ENCODE measurements around the gene MFSD8.
"Not testable (repeated sequence)": the region's sequence is repeated elsewhere in the genome, so short reads cannot be mapped to it uniquely, and the experiment has no call there.

MFSD8 gene

GRCh38 chr4:127965062-127965802, at the start of gene MFSD8, which contains the start of gene ABHD18:
Gene MFSD8, minus strand, starts transcription at chr4:127965173. Its CDS starts 40 bp downstream, at chr4:127965133.
Gene ABHD18, plus strand, starts transcription at chr4:127965406. Its CDS starts 17,550 bp downstream, at chr4:127982956.
- Histone ChIP-seq H4K20me1 (ENCODE audit: insufficient read depth, low read length) (peaks cover 4% of the 10 kb centered on the region; the same call in 1 of the 2 replicates), H3K9ac (ENCODE audit: low read length) (peak within 1 kb of the TSS; percentile 87), H3K27ac (ENCODE audit: low read length) (peak within 1 kb of the TSS; percentile 74), H3K9me3 (ENCODE audit: insufficient read depth, low read length) (no peaks in the 10 kb centered on the region), H3K4me1 (ENCODE audit: low read length) (peaks cover 16% of the 10 kb centered on the region), H3K36me3 (replicated peaks; ENCODE audit: low read depth, low read length) (no peaks in the 10 kb centered on the region), H3K27me3 (ENCODE audit: low read depth, low read length) (no peaks in the 10 kb centered on the region), H3K79me2 (ENCODE audit: low read length) (peaks cover 75% of the 10 kb centered on the region), H3K4me2 (ENCODE audit: low read length) (peak within 1 kb of the TSS; percentile 79), H3K4me3 (ENCODE audit: low read length) (peak within 1 kb of the TSS; percentile 85), H2AFZ (ENCODE audit: low read depth, low read length) (peak within 1 kb of the TSS; percentile 88)
- TF ChIP-seq EZH2phosphoT487 (IDR thresholded peaks at IDR 0.05; ENCODE audit: low read depth): no peak
- peak; percentile 28 for TF ChIP-seq CTCF (IDR thresholded peaks at IDR 0.05; ENCODE audit: low read depth, low read length)

GRCh38 chr4:128009428-128009827, 44.5 kb upstream of the MFSD8 start:
- Histone ChIP-seq H3K9ac (ENCODE audit: low read length) (no peak overlapping the region), H3K79me2 (ENCODE audit: low read length) (no peaks in the 10 kb centered on the region), H4K20me1 (ENCODE audit: insufficient read depth, low read length) (no peaks in the 10 kb centered on the region), H3K4me3 (ENCODE audit: low read length) (no peak overlapping the region), H3K36me3 (replicated peaks; ENCODE audit: low read depth, low read length) (peaks cover 3% of the 10 kb centered on the region), H3K9me3 (ENCODE audit: insufficient read depth, low read length) (no peaks in the 10 kb centered on the region), H3K27me3 (ENCODE audit: low read depth, low read length) (no peaks in the 10 kb centered on the region), H2AFZ (ENCODE audit: low read depth, low read length) (no peak overlapping the region), H3K27ac (ENCODE audit: low read length) (no peak overlapping the region), H3K4me2 (ENCODE audit: low read length) (peak overlapping the region; percentile 33), H3K4me1 (ENCODE audit: low read length) (peaks cover 12% of the 10 kb centered on the region)
- TF ChIP-seq CTCF (IDR thresholded peaks at IDR 0.05; ENCODE audit: low read depth, low read length): no peak
- no peak for TF ChIP-seq EZH2phosphoT487 (IDR thresholded peaks at IDR 0.05; ENCODE audit: low read depth)

GRCh38 chr4:128006592-128006991, 41.6 kb upstream of the MFSD8 start:
- no peaks in the 10 kb centered on the region for H3K9me3 ChIP-seq (ENCODE audit: insufficient read depth, low read length)
- peaks cover 12% of the 10 kb centered on the region for H3K4me1 ChIP-seq (ENCODE audit: low read length)
- no peak for TF ChIP-seq CTCF (IDR thresholded peaks at IDR 0.05; ENCODE audit: low read depth, low read length)
- no peak for TF ChIP-seq EZH2phosphoT487 (IDR thresholded peaks at IDR 0.05; ENCODE audit: low read depth)
- H3K36me3 ChIP-seq (replicated peaks; ENCODE audit: low read depth, low read length): peaks cover 3% of the 10 kb centered on the region
- no peak overlapping the region for H3K27ac ChIP-seq (ENCODE audit: low read length)
- no peak overlapping the region for H3K4me2 ChIP-seq (ENCODE audit: low read length)
- H3K79me2 ChIP-seq (ENCODE audit: low read length): no peaks in the 10 kb centered on the region
- no peaks in the 10 kb centered on the region for H3K27me3 ChIP-seq (ENCODE audit: low read depth, low read length)
- no peak overlapping the region for H2AFZ ChIP-seq (ENCODE audit: low read depth, low read length)
- H3K9ac ChIP-seq (ENCODE audit: low read length): no peak overlapping the region
- H4K20me1 ChIP-seq (ENCODE audit: insufficient read depth, low read length): no peaks in the 10 kb centered on the region
- H3K4me3 ChIP-seq (ENCODE audit: low read length): no peak overlapping the region

- Histone ChIP-seq H2AFZ (ENCODE audit: low read depth, low read length) (no peak overlapping the region), H3K4me2 (ENCODE audit: low read length) (peak overlapping the region; percentile 62), H3K27me3 (ENCODE audit: low read depth, low read length) (no peaks in the 10 kb centered on the region), H3K36me3 (replicated peaks; ENCODE audit: low read depth, low read length) (peaks cover 11% of the 10 kb centered on the region), H4K20me1 (ENCODE audit: insufficient read depth, low read length) (no peaks in the 10 kb centered on the region), H3K9ac (ENCODE audit: low read length) (no peak overlapping the region), H3K9me3 (ENCODE audit: insufficient read depth, low read length) (no peaks in the 10 kb centered on the region), H3K79me2 (ENCODE audit: low read length) (no peaks in the 10 kb centered on the region), H3K4me1 (ENCODE audit: low read length) (peaks cover 22% of the 10 kb centered on the region), H3K27ac (ENCODE audit: low read length) (peak overlapping the region; percentile 61), H3K4me3 (ENCODE audit: low read length) (peak overlapping the region; percentile 37; the same call in 1 of the 2 replicates)
- no peak for TF ChIP-seq EZH2phosphoT487 (IDR thresholded peaks at IDR 0.05; ENCODE audit: low read depth)
- TF ChIP-seq CTCF (IDR thresholded peaks at IDR 0.05; ENCODE audit: low read depth, low read length): peak; percentile 74
Observed at GRCh38 chr4:127997534-127998388, 32.8 kb upstream of the MFSD8 start.

GRCh38 chr4:127996521-127996920, 31.5 kb upstream of the MFSD8 start:
- peaks cover 11% of the 10 kb centered on the region for H3K36me3 ChIP-seq (replicated peaks; ENCODE audit: low read depth, low read length)
- H2AFZ ChIP-seq (ENCODE audit: low read depth, low read length); H3K27ac ChIP-seq (ENCODE audit: low read length); H3K4me3 ChIP-seq (ENCODE audit: low read length); H3K9me3 ChIP-seq (ENCODE audit: insufficient read depth, low read length); H3K4me2 ChIP-seq (ENCODE audit: low read length); H4K20me1 ChIP-seq (ENCODE audit: insufficient read depth, low read length); H3K9ac ChIP-seq (ENCODE audit: low read length); H3K79me2 ChIP-seq (ENCODE audit: low read length); H3K27me3 ChIP-seq (ENCODE audit: low read depth, low read length): not testable (repeated sequence)
- peaks cover 22% of the 10 kb centered on the region for H3K4me1 ChIP-seq (ENCODE audit: low read length)
